Stimulated activated CD4-positive, alpha-beta T cell treated with anti-CD3 and anti-CD28 coated beads, Interleukin-12 subunit alpha, Interleukin-12 subunit beta, amount 100 ng/mL, for 24 hours (primary cell): Measurements from ENCODE around the gene DUS4L.

Experiments
- DNase-seq, 2 experiments: peaks; one replicate each; pipeline ENCODE4 v3.0.0-alpha.2; 2020; ENCODE audit warnings: low read depth in 2 of 2

DUS4L gene

DNA sequence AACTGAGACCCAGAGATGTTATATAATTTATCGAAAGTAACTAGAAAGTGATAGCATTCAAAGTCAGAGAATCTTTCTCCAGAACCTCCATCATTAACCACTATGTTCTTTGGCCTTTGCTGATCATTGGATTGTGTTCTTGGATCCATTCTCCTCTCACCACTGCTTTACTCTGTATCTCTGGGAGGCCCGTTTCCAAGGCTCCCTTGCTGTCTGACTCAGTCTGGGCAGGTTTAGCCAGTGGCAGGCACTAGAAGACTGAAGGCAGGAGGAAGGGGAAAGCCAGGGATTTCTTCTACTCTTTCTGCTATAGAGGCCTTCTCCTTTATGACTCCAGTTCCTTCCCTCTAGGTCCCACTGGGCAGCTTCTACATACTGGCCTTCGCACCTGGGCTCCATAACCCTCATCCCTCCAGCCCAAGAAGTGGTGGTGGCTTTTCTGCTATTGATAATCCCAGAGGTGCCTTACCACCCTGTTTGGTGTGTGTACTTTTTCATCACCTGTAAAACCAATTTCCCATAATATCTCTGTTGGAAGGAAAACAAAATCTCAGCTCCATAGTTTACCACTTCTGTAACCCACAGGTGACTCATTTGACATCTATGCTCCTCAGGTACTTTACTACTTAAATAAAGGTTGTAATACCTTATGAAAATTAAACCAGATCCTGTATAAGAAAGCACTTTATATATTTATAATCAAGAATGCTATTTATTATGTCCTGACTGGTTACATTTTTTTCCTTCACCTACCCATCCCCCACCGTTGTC, 52.3 kb downstream of the DUS4L start:
- no peak for DNase-seq

DNA sequence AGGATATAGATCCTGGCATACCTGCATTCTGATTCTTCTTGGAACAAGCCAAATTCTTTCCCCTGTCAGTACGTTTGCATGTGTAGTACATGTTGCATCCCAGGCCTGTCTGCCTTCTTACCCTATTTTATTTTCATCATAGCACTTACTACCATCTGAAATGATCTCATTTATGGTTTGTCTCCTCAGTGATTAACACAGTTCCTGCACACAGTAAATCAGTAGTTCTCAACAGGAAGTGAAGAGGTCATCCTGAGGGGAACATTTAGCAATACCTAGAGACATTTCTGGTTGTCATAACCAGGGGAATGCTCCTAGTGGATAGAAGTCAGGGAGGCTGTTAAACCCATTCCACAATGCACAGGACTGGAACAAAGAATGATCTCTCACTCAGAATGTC, 58.7 kb downstream of the DUS4L start:
- no peak for DNase-seq

- DNase-seq: no peak
These were observed 59.1 kb downstream of the DUS4L start for GRCh38 chr7:107622894-107623293.

DNA sequence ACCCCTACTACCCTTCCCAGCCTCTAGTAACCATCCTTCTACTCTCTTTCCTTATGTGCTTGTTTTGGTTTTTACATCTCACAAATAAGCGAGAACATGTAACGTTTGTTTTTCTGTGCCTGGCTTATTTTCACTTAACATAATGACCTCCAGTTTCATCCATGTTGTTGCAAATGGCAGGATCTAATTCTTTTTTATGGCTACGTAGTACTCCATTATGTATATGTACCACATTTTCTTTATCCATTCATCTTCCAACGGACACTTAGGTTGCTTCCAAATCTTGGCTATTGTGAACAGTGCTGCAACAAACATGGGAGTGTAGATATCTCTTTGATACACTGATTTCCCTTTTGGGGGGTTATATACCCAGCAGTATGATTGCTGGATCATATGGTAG, 63.2 kb downstream of the DUS4L start:
- DNase-seq: no peak
